Measurements from ENCODE around the gene SLC1A4.

DNA sequence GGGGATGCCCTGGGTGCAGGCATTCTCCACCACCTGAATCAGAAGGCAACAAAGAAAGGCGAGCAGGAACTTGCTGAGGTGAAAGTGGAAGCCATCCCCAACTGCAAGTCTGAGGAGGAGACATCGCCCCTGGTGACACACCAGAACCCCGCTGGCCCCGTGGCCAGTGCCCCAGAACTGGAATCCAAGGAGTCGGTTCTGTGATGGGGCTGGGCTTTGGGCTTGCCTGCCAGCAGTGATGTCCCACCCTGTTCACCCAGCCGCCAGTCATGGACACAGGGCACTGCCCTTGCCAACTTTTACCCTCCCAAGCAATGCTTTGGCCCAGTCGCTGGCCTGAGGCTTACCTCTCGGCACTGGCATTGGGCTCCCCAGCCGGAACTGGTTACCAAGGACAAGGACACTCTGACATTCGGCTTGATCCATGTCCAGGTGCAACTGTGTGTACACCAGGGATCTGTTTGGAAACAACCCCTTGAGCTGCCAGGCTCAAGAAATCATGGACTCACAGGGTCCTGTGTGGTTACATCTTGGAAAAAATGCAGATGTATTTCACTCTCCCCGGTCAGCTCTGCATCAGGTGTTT is 31.8 kb downstream of the SLC1A4 start:
- TF ChIP-seq, protein P1, sequence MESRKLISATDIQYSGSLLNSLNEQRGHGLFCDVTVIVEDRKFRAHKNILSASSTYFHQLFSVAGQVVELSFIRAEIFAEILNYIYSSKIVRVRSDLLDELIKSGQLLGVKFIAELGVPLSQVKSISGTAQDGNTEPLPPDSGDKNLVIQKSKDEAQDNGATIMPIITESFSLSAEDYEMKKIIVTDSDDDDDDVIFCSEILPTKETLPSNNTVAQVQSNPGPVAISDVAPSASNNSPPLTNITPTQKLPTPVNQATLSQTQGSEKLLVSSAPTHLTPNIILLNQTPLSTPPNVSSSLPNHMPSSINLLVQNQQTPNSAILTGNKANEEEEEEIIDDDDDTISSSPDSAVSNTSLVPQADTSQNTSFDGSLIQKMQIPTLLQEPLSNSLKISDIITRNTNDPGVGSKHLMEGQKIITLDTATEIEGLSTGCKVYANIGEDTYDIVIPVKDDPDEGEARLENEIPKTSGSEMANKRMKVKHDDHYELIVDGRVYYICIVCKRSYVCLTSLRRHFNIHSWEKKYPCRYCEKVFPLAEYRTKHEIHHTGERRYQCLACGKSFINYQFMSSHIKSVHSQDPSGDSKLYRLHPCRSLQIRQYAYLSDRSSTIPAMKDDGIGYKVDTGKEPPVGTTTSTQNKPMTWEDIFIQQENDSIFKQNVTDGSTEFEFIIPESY (IDR thresholded peaks at IDR 0.05) = no peak
- TF ChIP-seq, protein P2, sequence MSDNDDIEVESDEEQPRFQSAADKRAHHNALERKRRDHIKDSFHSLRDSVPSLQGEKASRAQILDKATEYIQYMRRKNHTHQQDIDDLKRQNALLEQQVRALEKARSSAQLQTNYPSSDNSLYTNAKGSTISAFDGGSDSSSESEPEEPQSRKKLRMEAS (IDR thresholded peaks at IDR 0.05) = no peak
- TF ChIP-seq, protein P3, sequence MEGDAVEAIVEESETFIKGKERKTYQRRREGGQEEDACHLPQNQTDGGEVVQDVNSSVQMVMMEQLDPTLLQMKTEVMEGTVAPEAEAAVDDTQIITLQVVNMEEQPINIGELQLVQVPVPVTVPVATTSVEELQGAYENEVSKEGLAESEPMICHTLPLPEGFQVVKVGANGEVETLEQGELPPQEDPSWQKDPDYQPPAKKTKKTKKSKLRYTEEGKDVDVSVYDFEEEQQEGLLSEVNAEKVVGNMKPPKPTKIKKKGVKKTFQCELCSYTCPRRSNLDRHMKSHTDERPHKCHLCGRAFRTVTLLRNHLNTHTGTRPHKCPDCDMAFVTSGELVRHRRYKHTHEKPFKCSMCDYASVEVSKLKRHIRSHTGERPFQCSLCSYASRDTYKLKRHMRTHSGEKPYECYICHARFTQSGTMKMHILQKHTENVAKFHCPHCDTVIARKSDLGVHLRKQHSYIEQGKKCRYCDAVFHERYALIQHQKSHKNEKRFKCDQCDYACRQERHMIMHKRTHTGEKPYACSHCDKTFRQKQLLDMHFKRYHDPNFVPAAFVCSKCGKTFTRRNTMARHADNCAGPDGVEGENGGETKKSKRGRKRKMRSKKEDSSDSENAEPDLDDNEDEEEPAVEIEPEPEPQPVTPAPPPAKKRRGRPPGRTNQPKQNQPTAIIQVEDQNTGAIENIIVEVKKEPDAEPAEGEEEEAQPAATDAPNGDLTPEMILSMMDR (IDR thresholded peaks at IDR 0.05; ENCODE audit: low read depth, low read length, missing input control) = no peak
- TF ChIP-seq EGR1 (IDR thresholded peaks at IDR 0.05; ENCODE audit: low read depth in 2 of 2) = no peak
- no peak for TF ChIP-seq TAF1 (conservative IDR thresholded peaks at IDR 0.05)
- no peak for TF ChIP-seq YY1 (IDR thresholded peaks at IDR 0.05)
- TF ChIP-seq, protein P4, sequence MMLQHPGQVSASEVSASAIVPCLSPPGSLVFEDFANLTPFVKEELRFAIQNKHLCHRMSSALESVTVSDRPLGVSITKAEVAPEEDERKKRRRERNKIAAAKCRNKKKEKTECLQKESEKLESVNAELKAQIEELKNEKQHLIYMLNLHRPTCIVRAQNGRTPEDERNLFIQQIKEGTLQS (IDR thresholded peaks at IDR 0.05) = no peak
- TF ChIP-seq HNF4G (IDR thresholded peaks at IDR 0.05) = no peak
- TF ChIP-seq RAD21 (IDR thresholded peaks at IDR 0.05) = no peak
- no peak for TF ChIP-seq FOXA1 (IDR thresholded peaks at IDR 0.05)
- TF ChIP-seq, protein P5, sequence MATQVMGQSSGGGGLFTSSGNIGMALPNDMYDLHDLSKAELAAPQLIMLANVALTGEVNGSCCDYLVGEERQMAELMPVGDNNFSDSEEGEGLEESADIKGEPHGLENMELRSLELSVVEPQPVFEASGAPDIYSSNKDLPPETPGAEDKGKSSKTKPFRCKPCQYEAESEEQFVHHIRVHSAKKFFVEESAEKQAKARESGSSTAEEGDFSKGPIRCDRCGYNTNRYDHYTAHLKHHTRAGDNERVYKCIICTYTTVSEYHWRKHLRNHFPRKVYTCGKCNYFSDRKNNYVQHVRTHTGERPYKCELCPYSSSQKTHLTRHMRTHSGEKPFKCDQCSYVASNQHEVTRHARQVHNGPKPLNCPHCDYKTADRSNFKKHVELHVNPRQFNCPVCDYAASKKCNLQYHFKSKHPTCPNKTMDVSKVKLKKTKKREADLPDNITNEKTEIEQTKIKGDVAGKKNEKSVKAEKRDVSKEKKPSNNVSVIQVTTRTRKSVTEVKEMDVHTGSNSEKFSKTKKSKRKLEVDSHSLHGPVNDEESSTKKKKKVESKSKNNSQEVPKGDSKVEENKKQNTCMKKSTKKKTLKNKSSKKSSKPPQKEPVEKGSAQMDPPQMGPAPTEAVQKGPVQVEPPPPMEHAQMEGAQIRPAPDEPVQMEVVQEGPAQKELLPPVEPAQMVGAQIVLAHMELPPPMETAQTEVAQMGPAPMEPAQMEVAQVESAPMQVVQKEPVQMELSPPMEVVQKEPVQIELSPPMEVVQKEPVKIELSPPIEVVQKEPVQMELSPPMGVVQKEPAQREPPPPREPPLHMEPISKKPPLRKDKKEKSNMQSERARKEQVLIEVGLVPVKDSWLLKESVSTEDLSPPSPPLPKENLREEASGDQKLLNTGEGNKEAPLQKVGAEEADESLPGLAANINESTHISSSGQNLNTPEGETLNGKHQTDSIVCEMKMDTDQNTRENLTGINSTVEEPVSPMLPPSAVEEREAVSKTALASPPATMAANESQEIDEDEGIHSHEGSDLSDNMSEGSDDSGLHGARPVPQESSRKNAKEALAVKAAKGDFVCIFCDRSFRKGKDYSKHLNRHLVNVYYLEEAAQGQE (IDR thresholded peaks at IDR 0.05) = no peak

All from liver (tissue), 3 donors.